IMR-90 (cell line): ENCODE results near the gene GLDC. TPM values are rescaled to one million over a fixed set of nuclear protein-coding genes. Genes with fewer than 3 reads are reported as not detected.

Experiments used
- ATAC-seq: fragments of 200-7000 bp; cut with Tn5 transposase; 2 replicates; pipeline ENCODE4 v1.9.1; 2020; ENCODE audit warnings: low read depth, mild to moderate bottlenecking, moderate library complexity
- BruUV-seq: library from RNA; stranded (reverse); fragments of 400-500 nt; replicated peaks from 2 replicates; lab custom pipeline; 2021; lab: Mats Ljungman, UMichigan
- CTCF ChIA-PET: fragments of 300-600 bp; formaldehyde crosslinking; extraction: SDS; loops from one replicate; lab custom pipeline; 2021; ENCODE audit warnings: antibody characterized with exemption; lab: Yijun Ruan, JAX
- POLR2A ChIA-PET: fragments of 300-600 bp; sonication (Branson Sonifier 250); formaldehyde crosslinking; loops from one replicate; lab custom pipeline; 2022; ENCODE audit warnings: antibody characterized with exemption; ENCODE audit not compliant: unreplicated experiment; lab: Charles Lee
- DNase-seq: peaks from one replicate; pipeline ENCODE4 v3.0.0; 2013
- H2AFZ ChIP-seq: replicated peaks from 2 replicates; pipeline ENCODE3; 2013; ENCODE audit warnings: low read length, mild to moderate bottlenecking; ENCODE audit not compliant: poor library complexity
- H2AK5ac ChIP-seq: 2 replicates; pipeline ENCODE4 v1.6.1; 2013; ENCODE audit warnings: low read depth, low read length, inconsistent platforms
- H2AK9ac ChIP-seq: replicated peaks from 2 replicates; pipeline ENCODE3; 2013; ENCODE audit warnings: mild to moderate bottlenecking, low read depth, low read length, moderate library complexity; ENCODE audit not compliant: poor library complexity
- H2BK120ac ChIP-seq: 2 replicates; pipeline ENCODE4 v1.6.1; 2013; ENCODE audit warnings: low read depth, low read length, inconsistent platforms
- H2BK15ac ChIP-seq: 3 replicates; pipeline ENCODE4 v1.6.1; 2013; ENCODE audit warnings: low read depth, low read length, inconsistent platforms
- H2BK20ac ChIP-seq: 2 replicates; pipeline ENCODE4 v1.6.1; 2013; ENCODE audit warnings: low read depth, mild to moderate bottlenecking, inconsistent platforms, low read length, moderate library complexity
- H2BK5ac ChIP-seq: 2 replicates; pipeline ENCODE4 v1.6.1; 2013; ENCODE audit warnings: mild to moderate bottlenecking, low read depth, low read length, inconsistent platforms; ENCODE audit not compliant: poor library complexity, severe bottlenecking
- H3K14ac ChIP-seq: replicated peaks from 2 replicates; pipeline ENCODE4 v1.6.1; 2013; ENCODE audit warnings: low read depth, low read length, inconsistent platforms
- H3K18ac ChIP-seq: 2 replicates; pipeline ENCODE4 v1.6.1; 2013; ENCODE audit warnings: low read depth, low read length, control low read depth
- H3K23ac ChIP-seq: 2 replicates; pipeline ENCODE4 v1.6.1; 2013; ENCODE audit warnings: low read depth, low read length, inconsistent platforms
- H3K27ac ChIP-seq: 2 replicates; pipeline ENCODE4 v1.5.1; 2013; ENCODE audit warnings: mild to moderate bottlenecking, control low read depth, low read length; ENCODE audit not compliant: insufficient read depth
- H3K27me3 ChIP-seq: 2 replicates; pipeline ENCODE4 v1.6.1; 2013; ENCODE audit warnings: low read length; ENCODE audit not compliant: control insufficient read depth, insufficient read depth
- H3K36me3 ChIP-seq: 2 replicates; pipeline ENCODE4 v1.6.1; 2013; ENCODE audit warnings: low read length, mixed read lengths; ENCODE audit not compliant: control insufficient read depth, insufficient read depth
- H3K4ac ChIP-seq: 2 replicates; pipeline ENCODE4 v1.6.1; 2013; ENCODE audit warnings: low read depth, low read length, inconsistent platforms
- H3K4me1 ChIP-seq: 2 replicates; pipeline ENCODE4 v1.6.1; 2013; ENCODE audit warnings: low read length, mixed read lengths; ENCODE audit not compliant: control insufficient read depth, insufficient read depth
- H3K4me2 ChIP-seq: 2 replicates; pipeline ENCODE4 v1.6.1; 2013; ENCODE audit warnings: low read depth, mild to moderate bottlenecking, control low read depth, low read length, moderate library complexity
- H3K4me3 ChIP-seq: 2 replicates; pipeline ENCODE4 v1.5.1; 2013; ENCODE audit warnings: low read depth, mild to moderate bottlenecking, control low read depth, low read length, moderate library complexity; ENCODE audit not compliant: insufficient read depth
- H3K56ac ChIP-seq: 2 replicates; pipeline ENCODE4 v1.6.1; 2013; ENCODE audit warnings: low read length, inconsistent platforms; ENCODE audit not compliant: insufficient read depth; ENCODE audit errors: extremely low read depth
- H3K79me1 ChIP-seq, 2 experiments: 2 replicates each; pipeline ENCODE4 v1.6.1; 2013; ENCODE audit warnings: low read length in 2 of 2, inconsistent platforms in 1 of 2, low read depth in 1 of 2
- H3K9ac ChIP-seq: 2 replicates; pipeline ENCODE4 v1.6.1; 2013; ENCODE audit warnings: low read depth, low read length, control low read depth
- H3K9me1 ChIP-seq: 2 replicates; pipeline ENCODE4 v1.6.1; 2013; ENCODE audit warnings: low read length, inconsistent platforms; ENCODE audit not compliant: insufficient read depth
- H3K9me3 ChIP-seq: 2 replicates; pipeline ENCODE4 v1.6.1; 2013; ENCODE audit warnings: low read length; ENCODE audit not compliant: control insufficient read depth, insufficient read depth
- H4K20me1 ChIP-seq: 2 replicates; pipeline ENCODE4 v1.6.1; 2013; ENCODE audit warnings: low read length, inconsistent platforms; ENCODE audit not compliant: insufficient read depth
- H4K5ac ChIP-seq: 2 replicates; pipeline ENCODE4 v1.6.1; 2013; ENCODE audit warnings: mild to moderate bottlenecking, low read depth, low read length, control low read depth
- H4K8ac ChIP-seq, 2 experiments: 2 replicates each; pipeline ENCODE4 v1.6.1; 2013; ENCODE audit warnings: low read depth in 2 of 2, low read length in 2 of 2, control low read depth in 1 of 2, inconsistent platforms in 1 of 2
- H4K91ac ChIP-seq: 2 replicates; pipeline ENCODE4 v1.6.1; 2013; ENCODE audit warnings: low read depth, low read length, inconsistent platforms; ENCODE audit not compliant: insufficient read depth
- BHLHE40 ChIP-seq: fragments of 150-350 bp; IDR thresholded peaks from 2 replicates; pipeline ENCODE4 v1.6.1; 2016; ENCODE audit warnings: mild to moderate bottlenecking, low read depth, low read length
- CEBPB ChIP-seq: IDR thresholded peaks from 2 replicates; pipeline ENCODE4 v1.6.1; 2012; ENCODE audit warnings: low read depth, low read length, improper control_type of control experiment
- ELK1 ChIP-seq: fragments of 150-350 bp; IDR thresholded peaks from 2 replicates; pipeline ENCODE4 v1.6.1; 2016; ENCODE audit warnings: low read depth, mild to moderate bottlenecking, low read length, moderate library complexity, borderline replicate concordance
- MAZ ChIP-seq: IDR thresholded peaks from 2 replicates; pipeline ENCODE4 v1.6.1; 2012; ENCODE audit warnings: low read depth, mild to moderate bottlenecking, low read length, improper control_type of control experiment, moderate library complexity, borderline replicate concordance
- NFE2L2 ChIP-seq: fragments of 150-350 bp; IDR thresholded peaks from 2 replicates; pipeline ENCODE4 v1.6.1; 2016; ENCODE audit warnings: low read depth, mild to moderate bottlenecking, low read length
- RCOR1 ChIP-seq: IDR thresholded peaks from 2 replicates; pipeline ENCODE4 v1.6.1; 2012; ENCODE audit warnings: mild to moderate bottlenecking, low read length, improper control_type of control experiment; ENCODE audit not compliant: insufficient replicate concordance
- RFX5 ChIP-seq: IDR thresholded peaks from 2 replicates; pipeline ENCODE4 v1.8.0; 2012; ENCODE audit warnings: low read depth, mild to moderate bottlenecking, low read length, moderate library complexity
- WGBS, 2 experiments: methylation state at CpG; one replicate each; pipeline versions ENCODE4 v1.1.5 to v1.1.7; 2013; ENCODE audit warnings: missing lambda C conversion rate in 2 of 2; ENCODE audit not compliant: insufficient read length in 1 of 2; ENCODE audit errors: extremely low coverage in 2 of 2; 5-methylcytosine and 5-hydroxymethylcytosine counted together
- dilution Hi-C: fragments of 300-500 bp; cut with HindIII; formaldehyde crosslinking; loops from one replicate; pipeline ENCODE4 v1.14.3; 2018; ENCODE audit warnings: low sequenced_read_pairs; ENCODE audit not compliant: unreplicated experiment
- in situ Hi-C: fragments of 300-500 bp; cut with MboI; formaldehyde crosslinking; loops from 3 replicates; pipeline ENCODE4 v1.14.3; 2019; ENCODE audit warnings: low sequenced_read_pairs, inconsistent platforms, mixed read lengths
- intact Hi-C: fragments of 100-400 bp; cut with micrococcal nuclease; formaldehyde crosslinking; loops from 2 replicates; pipeline ENCODE4 v1.10.0; 2022
- polyA plus RNA-seq, 3 experiments: library from polyadenylated mRNA; depleted of rRNA; stranded (reverse); fragments of >200 nt; gene quantifications; 2 replicates each; pipeline ENCODE4 v1.2.3, GENCODE V29; 2012; ENCODE audit warnings: low replicate concordance in 1 of 3
- total RNA-seq: library from RNA; depleted of rRNA; stranded (reverse); fragments of >200 nt; gene quantifications from 2 replicates; pipeline ENCODE4 v1.2.3, GENCODE V29; 2012
- TF ChIP-seq, protein P1 (sequence below): fragments of 150-350 bp; IDR thresholded peaks from 2 replicates; pipeline ENCODE4 v1.6.1; 2017; ENCODE audit warnings: mild to moderate bottlenecking, antibody characterized with exemption, low read length, low read depth

GLDC gene
- total and polyA plus RNA-seq, 2 of the 4 experiments (the other 2 are of a cell fraction) = 0.36 to 0.50 TPM

GRCh38 chr9:6633378-6633777 is 12.2 kb downstream of the GLDC start:
- Histone ChIP-seq H2AK5ac (no peak overlapping the region), H3K14ac (no peak overlapping the region), H3K4ac (no peak overlapping the region), H3K4me2 (no peak overlapping the region), H3K36me3 (no peaks in the 10 kb centered on the region), H2BK20ac (no peak overlapping the region), H2AK9ac (no peak overlapping the region), H3K9me3 (no peaks in the 10 kb centered on the region), H4K8ac (no peak overlapping the region), H3K27ac (no peak overlapping the region), H3K4me3 (no peak overlapping the region), H3K9me1 (no peaks in the 10 kb centered on the region), H2BK15ac (no peak overlapping the region), H3K56ac (no peak overlapping the region), H3K27me3 (peaks cover 3% of the 10 kb centered on the region), H3K18ac (no peak overlapping the region), H3K9ac (no peak overlapping the region), H3K4me1 (no peaks in the 10 kb centered on the region; the same call in 1 of the 2 replicates), H2BK5ac (no peak overlapping the region), H4K5ac (no peak overlapping the region), H2BK120ac (no peak overlapping the region), H3K23ac (no peak overlapping the region), H3K79me1 (no peaks in the 10 kb centered on the region), H2AFZ (no peak overlapping the region), H4K20me1 (no peaks in the 10 kb centered on the region), H4K91ac (no peak overlapping the region)
- ChIA-PET POLR2A (no interaction called here), CTCF (no interaction called here)
- no peak for DNase-seq
- dilution Hi-C loops = no loop called here
- no TSS peak for BruUV-seq
- no peak for ATAC-seq
- in situ Hi-C loops = no loop called here
- WGBS, 2 experiments = 88% methylated on average over 2 of the region's 3 CpGs; no CpG with 5 or more reads in 1 of the 2 experiments
- intact Hi-C loops = no loop called here
- TF ChIP-seq BHLHE40 = no peak
- TF ChIP-seq ELK1 = no peak
- TF ChIP-seq NFE2L2 = no peak
- no peak for TF ChIP-seq RFX5
- TF ChIP-seq RCOR1 = no peak
- TF ChIP-seq MAZ = no peak
- TF ChIP-seq CEBPB = no peak
- TF ChIP-seq, protein P1, sequence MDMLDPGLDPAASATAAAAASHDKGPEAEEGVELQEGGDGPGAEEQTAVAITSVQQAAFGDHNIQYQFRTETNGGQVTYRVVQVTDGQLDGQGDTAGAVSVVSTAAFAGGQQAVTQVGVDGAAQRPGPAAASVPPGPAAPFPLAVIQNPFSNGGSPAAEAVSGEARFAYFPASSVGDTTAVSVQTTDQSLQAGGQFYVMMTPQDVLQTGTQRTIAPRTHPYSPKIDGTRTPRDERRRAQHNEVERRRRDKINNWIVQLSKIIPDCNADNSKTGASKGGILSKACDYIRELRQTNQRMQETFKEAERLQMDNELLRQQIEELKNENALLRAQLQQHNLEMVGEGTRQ = no peak
